Measurements from ENCODE around the gene KLHL3.

Gene KLHL3

GRCh38 chr5:137575847-137576246 is 160.0 kb downstream of the KLHL3 start:
- DNase-seq (ENCODE audit: low read depth): no peak

- DNase-seq (ENCODE audit: low read depth): no peak
Measured at GRCh38 chr5:137575211-137575610, 160.7 kb downstream of the KLHL3 start.

DNA sequence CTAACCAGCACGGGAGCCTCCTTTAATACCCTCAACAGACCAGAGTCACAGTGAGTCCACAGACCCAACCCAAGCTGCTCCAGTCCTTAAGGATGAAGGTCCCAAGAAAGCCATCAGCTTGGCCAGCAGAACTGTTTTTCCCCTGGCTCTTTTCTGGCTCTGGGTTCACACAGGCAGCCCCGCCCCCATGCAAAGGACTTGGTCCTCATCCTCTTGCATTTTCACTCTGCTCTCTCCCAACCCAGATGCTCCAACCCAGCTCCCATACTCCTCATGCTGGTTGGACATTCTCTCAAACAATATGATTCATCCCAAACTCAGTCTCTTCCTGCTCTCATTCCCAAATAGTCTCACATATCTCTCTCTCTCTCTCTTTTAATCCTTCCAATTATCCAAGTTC is 162.5 kb downstream of the KLHL3 start:
- no peak for DNase-seq (ENCODE audit: low read depth)

- DNase-seq (ENCODE audit: low read depth): no peak
Measured at GRCh38 chr5:137572042-137572695, 163.7 kb downstream of the KLHL3 start.

GRCh38 chr5:137570070-137570469 is 165.8 kb downstream of the KLHL3 start:
- no peak for DNase-seq (ENCODE audit: low read depth)

Measured in stimulated activated CD8-positive, alpha-beta memory T cell treated with anti-CD3 and anti-CD28 coated beads, Interleukin-15, amount 100 ng/mL, for 24 hours (primary cell).